Nasal cavity respiratory epithelium epithelial cell of viscerocranial mucosa (primary cell): Measurements from ENCODE around the gene AMH. TPM values are rescaled to one million over a fixed set of nuclear protein-coding genes. Genes with fewer than 3 reads are reported as not detected.

Experiments used
- total RNA-seq: library from RNA; depleted of rRNA; stranded (reverse); fragments of >200 nt; gene quantifications from 2 replicates; pipeline ENCODE4 v1.2.3, GENCODE V29; 2014

The AMH gene
- 0.34 and 0.78 TPM in 2 replicates for total RNA-seq

GRCh38 chr19:2249010-2249866, at the start of gene AMH:
AMH (plus strand) TSS chr19:2249323; CDS start chr19:2249333, 10 bp downstream.

DNA sequence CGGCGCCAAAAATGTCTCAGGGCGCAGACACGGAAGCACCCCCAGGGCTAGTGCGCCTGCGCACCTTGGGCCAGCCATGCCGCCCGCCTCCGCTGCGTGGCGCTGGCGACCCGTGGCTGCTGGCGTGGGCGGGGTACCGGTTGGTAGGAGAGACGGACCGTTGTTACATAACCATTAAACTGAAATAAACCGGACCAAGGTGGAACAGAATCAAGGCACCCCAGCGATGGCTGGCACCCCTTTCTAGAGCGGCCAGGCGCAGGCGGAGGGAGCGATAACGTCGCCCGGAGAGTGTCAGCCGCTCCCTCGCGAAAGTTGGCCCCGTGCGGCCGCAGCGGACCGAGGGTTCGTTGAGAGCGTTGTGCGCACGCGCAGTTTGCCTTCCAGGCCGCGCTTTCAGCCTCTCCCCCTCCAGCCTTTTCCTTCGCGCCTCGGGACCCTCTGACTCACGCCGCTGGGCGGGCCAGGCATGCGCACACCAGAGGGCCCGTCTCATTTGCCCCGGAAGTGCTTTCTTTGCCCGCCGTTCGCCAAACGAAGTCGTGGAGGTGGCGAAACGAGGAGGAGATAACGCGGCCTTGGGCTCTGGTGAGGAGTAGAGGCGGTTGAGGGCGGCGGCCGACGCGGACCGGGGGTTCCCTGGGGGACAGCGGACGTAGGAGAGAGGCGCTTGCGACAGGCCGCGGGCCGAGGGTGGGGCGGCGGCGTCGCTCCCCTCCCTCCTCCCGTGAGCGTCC, 12.6 kb upstream of the AMH start, which contains the start of the genes PLEKHJ1 and SF3A2:
PLEKHJ1 (minus strand) TSS at position 16 of the 737 bp plus-strand sequence. CDS start 81 bp downstream, outside the sequence.
SF3A2 (plus strand) TSS at position 511 of the 737 bp plus-strand sequence. CDS start 6,595 bp downstream, outside the sequence.

DNA sequence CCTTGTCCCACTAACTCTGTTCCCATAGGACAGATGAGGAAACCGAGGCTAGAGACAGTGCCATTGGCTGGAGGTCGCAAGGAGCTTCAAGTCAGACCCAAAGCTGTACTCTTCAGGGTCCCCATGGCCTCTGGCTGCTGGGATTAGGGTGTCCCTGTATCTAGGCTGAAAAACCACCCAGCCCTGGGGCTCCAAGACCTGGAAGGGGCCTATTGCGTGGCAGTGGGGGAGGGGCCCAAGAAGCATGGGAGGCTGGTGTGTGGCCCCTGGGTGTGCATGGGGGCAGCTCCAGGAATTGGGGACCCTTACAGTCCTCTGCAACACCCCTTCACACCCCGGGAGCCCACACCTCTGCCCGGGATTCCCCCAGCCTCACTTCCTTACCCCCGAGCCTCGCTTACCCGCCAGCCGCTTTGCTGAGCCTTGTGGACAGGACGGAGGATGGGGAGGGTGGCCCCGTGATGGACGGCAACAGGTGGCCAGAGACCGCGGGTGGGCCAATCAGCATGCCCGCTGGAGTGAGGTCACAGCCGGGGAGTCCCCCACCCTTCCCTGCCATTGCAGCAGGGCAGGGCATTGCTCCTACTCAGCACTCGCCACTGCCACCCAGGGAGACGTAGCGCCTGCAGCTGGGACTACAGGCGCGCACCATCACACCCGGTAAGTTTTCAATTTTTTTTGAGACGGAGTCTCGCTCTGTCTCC, 7.0 kb downstream of the AMH start, which contains the start of gene JSRP1:
JSRP1 (minus strand) TSS at position 436 of the 704 bp plus-strand sequence. CDS start 1,103 bp downstream, outside the sequence.

GRCh38 chr19:2282062-2282861, 33.1 kb downstream of the AMH start, which contains the start of gene PEAK3:
PEAK3 (minus strand) TSS chr19:2282175; CDS start chr19:2280931, 1,244 bp downstream.

Other genes starting within 250 kb of the AMH start
- 16.1 and 125 TPM in 2 replicates for gene BTBD2, start 233.6 kb upstream of the AMH start, total RNA-seq
- 430 and 865 TPM in 2 replicates for gene MKNK2, start 198.1 kb upstream of the AMH start, total RNA-seq
- gene MOB3A, start 153.0 kb upstream of the AMH start, total RNA-seq, result 19.1 and 49.2 TPM in 2 replicates
- 1.9 and 2.4 TPM in 2 replicates for gene IZUMO4, start 152.4 kb upstream of the AMH start, total RNA-seq
- gene AP3D1, start 97.8 kb upstream of the AMH start, total RNA-seq, result 89.2 and 208 TPM in 2 replicates
- gene DOT1L, start 85.4 kb upstream of the AMH start, total RNA-seq, result 4.4 and 10.1 TPM in 2 replicates
- gene PLEKHJ1, start 13.0 kb upstream of the AMH start, total RNA-seq, result 45.3 and 58.1 TPM in 2 replicates
- 30.4 and 48.1 TPM in 2 replicates for gene SF3A2, start 12.5 kb upstream of the AMH start, total RNA-seq
- gene JSRP1, start 7.1 kb downstream of the AMH start, total RNA-seq, result not detected in 2 replicates
- gene PEAK3, start 32.9 kb downstream of the AMH start, total RNA-seq, result not detected in 2 replicates
- gene LINGO3, start 58.8 kb downstream of the AMH start, total RNA-seq, result not detected in 2 replicates
- 45.6 and 74.5 TPM in 2 replicates for gene LSM7, start 79.3 kb downstream of the AMH start, total RNA-seq
- gene SPPL2B, start 79.4 kb downstream of the AMH start, total RNA-seq, result 12.6 and 34.9 TPM in 2 replicates
- gene TMPRSS9, start 110.9 kb downstream of the AMH start, total RNA-seq, result not detected in 2 replicates
- 27.6 and 31.1 TPM in 2 replicates for gene TIMM13, start 178.3 kb downstream of the AMH start, total RNA-seq
- 63.9 and 69.3 TPM in 2 replicates for gene LMNB2, start 207.6 kb downstream of the AMH start, total RNA-seq
- gene GADD45B, start 226.8 kb downstream of the AMH start, total RNA-seq, result 33.1 and 53.3 TPM in 2 replicates